Stimulated activated CD8-positive, alpha-beta memory T cell treated with anti-CD3 and anti-CD28 coated beads, Interleukin-2, amount 100 ng/mL, for 1 hour (primary cell): Measurements from ENCODE around the gene PSAP.

Source experiments
- DNase-seq, 2 donors: peaks; one replicate each; pipeline ENCODE4 v3.0.0-alpha.2; 2020; ENCODE audit warnings: low read depth in 2 of 2

Gene PSAP

DNA sequence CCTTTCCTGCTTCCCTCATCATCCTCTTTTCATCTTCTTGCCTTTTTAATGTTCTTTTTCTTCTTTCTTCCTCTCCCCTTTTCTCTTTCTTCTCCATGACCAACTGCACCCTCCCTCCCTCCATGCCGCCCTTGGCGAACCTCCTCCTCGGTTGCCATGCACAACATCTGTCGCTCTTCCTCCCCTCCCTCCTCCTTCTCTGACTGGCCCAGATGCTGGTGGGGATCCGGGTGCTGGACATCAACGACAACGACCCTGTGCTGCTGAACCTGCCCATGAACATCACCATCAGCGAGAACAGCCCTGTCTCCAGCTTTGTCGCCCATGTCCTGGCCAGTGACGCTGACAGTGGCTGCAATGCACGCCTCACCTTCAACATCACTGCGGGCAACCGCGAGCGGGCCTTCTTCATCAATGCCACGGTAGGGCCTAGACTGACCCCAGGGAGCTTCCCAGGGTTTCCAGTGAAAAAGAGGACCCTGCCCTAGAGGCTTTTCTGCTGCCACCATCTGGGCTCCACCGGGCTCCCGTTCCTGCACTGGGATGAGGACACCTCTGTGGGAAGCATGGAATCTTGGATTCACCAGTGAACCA is 66.3 kb downstream of the PSAP start:
- DNase-seq, result no peak

DNA sequence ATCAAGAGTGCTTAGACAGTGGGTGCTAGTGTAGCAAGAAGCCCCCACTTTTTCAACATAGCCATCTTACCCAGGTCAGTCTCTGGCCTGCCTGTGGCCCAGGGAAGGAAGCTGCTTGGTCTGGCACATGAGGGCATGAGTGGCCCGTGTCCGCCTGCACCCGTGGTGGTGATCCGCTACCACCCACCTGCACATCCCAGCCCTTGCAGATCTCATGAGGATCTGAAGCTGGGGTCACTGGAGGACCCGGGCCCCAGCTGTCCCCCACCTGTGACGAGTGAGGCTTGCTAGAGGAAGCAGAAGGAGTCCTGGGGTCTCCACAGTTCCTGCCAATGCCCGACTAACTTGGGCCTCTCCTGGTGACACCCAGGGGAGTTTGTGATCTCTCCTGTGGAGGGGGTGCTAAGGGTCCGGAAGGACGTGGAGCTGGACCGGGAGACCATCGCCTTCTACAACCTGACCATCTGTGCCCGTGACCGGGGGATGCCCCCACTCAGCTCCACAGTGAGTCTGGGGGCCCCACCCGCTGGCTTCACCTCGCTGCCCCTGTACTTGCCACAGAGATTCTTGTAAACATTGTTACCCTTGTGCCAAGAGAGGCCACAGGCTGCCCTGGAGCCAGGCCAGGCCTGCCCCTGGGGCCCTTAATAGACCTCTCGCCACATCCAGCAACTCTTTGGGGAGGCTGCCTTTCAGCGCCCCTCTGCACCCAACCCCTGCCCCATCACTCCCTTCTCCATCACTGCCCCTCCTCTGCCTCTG is 67.0 kb downstream of the PSAP start:
- DNase-seq, result no peak

DNA sequence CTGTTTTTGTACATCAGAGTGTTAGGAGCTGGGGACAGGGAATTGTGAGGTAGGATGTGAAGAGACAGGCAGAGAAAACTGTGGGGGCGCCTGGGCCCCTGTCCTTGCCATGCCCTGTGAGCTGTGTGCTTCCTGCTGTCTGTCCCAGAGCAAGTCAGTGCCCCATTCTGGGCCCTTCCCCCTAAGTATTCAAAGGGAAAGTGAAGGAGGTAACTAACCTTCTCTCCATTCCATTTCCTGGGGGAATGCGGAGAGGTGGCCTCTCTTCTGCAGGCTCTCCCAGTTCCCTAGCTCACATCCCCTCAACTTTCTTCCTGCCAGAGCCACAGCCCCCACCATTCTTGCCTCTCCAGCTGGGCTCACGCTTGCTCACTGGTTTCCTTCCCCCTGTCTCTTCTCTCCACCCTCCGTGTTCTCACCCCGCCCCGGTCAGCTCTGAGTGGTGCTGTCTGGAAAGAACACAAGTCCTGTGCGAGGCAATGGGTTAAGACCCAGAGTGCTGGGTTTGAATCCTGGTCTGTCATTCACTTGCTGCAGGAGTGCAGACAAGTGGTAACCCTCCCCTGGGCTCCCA is 68.0 kb downstream of the PSAP start:
- DNase-seq, result no peak

DNA sequence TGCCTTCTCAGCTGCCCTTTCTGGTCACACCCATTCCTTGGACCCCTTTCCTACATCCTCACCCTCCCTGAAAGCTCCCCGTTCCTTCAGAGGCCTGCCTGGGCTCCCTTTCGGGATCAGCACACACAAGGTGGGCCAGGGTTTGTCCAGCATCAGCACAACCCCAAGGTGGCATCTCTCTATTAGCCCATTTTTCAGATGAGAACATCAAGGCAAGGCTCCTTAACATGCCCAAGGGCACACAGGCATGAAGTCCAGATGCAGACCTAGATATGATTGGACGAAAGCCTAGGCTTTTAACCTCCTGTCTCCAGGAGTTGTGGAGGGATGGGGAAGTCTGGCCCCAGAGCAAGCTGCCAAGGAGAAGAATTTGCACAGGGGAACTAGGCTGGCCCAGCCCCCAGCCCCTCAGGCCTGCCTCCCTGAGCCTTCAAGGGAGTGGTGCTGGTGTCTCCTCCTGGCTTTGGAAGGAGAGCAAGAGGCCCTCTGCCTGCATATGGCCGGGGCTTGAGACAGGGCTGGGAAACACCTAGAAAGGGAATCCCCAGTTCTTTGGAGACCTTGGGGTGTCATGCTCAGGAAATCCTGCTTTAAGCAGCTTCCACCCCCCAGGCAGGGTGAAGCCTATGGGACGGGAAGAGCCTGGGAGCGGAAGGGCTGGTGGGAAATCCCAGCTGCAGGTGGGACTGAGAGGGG is 68.7 kb downstream of the PSAP start:
- no peak for DNase-seq

DNA sequence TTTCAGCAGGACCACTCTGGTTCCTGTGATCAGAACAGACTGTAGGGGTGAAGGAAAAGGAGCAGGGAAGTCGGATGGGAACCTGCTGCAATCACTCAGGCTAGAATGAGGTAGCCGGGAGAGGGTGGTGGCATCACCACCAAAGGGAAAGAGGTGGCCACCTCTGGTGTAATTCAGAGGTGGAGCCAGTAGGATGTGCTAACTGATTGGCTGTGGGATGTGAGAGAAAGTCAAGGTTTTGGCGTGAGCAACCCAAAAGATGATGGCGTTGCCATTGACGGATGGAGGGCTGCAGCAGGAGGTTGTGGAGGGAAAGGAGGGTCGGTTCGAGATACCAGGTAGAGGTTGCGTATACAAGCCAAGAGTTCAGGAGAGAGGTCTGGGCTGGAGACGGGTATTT is 70.3 kb downstream of the PSAP start:
- no peak for DNase-seq

DNA sequence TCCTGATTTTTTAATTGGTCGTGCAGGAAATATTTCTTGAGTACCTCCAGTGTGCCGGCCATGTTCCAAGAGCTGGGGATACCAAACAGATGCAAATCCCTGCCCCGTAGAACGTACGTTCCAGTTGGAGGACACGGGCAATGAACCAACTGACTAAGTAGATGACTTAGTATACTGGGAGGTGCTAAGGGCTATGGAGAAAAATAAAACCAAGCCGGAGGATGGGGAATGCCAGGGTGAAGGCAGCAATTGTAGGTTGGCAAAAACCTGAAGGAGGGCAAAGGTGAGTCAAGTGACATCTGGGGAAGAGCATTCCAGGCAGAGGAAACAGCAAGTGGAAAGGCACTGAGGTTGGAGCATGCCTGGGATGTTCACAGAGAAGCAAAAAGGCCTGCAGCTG is 70.9 kb downstream of the PSAP start:
- no peak for DNase-seq

DNA sequence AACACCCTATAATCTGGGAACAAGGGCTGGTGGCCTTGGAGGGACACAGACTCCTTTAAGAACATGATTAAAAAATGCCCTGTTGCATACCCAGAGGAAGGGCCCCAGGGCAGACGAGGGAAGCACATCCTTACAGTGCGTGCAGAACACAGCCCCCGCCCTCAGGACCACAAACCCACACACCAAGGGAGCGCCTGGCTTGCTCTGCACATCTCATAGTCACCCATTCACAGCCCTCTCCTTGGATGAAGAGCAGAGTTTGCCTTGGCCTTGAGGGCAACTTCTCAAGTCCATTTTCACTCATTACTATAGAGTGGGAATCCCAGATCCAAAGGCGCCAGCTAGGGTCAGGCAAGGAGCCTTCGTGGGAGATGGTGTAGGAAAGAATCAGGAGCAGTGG is 71.4 kb downstream of the PSAP start:
- DNase-seq, result no peak

DNA sequence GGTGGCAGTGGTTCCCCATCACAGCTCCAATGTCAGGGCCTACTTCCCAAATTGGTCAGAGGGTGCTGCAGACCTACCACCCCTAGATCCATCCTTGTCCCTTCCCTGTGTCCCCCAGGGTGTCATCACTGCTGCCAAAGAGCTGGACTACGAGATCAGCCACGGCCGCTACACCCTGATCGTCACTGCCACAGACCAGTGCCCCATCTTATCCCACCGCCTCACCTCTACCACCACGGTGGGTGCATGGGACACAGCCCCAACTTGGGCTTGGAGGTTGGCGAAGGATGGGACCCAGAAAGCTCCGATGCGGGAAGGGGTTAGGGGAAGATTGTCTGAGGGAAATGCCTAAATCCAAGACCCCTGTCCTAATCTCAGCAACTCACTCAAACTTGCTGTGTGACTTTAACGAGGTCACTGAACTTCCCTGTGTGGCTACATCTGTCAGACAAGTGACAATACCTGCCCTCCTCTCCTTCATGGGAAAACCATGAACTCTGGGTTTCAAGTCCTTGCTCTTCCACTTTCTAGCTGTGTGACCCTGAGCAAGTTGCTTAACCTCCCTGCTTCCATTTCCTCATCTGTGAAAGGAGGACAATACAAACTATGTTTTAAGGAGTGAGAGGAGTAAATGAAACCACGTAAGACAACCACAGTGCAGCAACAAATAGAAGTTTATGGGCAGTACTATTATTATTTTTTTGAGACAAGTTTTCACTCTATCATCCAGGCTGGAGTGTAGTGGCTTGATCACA is 72.8 kb downstream of the PSAP start:
- DNase-seq, result no peak

DNA sequence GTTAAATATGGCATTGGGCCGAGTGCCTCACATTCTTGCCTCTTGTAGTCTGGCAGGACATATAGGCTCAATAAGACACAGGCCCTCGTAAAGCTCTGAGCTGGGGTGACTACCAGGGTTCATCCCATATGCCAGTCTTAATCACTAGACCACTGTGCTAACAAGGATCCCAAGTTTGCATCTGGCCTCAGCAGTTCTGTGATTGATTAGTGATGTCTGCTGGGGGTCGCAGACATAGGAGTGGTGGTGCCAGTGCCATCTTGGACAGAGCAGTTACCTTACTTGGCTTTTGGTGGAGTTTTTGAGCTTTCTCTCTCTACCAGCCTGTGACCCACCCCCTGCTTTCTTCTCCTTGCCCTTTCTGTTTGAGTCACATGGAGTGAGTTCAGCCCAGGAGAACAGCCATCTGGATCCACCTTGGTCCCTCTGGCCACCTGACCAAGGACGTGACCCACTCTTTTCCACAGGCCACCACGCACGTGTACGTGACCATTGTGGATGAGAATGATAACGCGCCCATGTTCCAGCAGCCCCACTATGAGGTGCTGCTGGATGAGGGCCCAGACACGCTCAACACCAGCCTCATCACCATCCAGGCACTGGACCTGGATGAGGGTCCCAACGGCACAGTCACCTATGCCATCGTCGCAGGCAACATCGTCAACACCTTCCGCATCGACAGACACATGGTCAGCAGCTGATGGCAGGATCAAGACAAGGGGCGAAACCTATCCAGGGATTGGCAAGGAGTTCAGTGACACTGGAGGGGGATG is 73.7 kb downstream of the PSAP start:
- no peak for DNase-seq

DNA sequence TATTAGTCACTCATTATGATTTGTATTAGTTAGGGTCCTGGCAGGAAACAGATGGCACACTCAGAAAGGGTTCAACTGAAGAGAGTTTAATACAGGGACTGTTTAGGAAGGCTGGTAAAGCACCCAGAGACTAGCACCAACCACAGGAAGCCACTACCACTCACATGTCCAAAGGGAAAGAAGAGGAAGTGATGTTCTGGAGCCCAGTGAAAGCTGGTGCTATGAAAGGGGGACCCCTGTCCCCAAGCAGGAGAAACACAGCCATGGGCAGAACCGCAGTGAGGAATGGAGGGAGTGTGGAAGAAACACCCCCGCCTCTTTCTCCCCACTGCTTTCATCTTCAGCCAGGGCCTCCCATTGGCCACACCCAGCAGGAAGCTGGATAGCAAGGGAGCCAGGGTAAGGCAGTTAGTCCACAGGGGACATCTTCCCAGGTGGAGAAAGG is 74.5 kb downstream of the PSAP start:
- no peak for DNase-seq

DNA sequence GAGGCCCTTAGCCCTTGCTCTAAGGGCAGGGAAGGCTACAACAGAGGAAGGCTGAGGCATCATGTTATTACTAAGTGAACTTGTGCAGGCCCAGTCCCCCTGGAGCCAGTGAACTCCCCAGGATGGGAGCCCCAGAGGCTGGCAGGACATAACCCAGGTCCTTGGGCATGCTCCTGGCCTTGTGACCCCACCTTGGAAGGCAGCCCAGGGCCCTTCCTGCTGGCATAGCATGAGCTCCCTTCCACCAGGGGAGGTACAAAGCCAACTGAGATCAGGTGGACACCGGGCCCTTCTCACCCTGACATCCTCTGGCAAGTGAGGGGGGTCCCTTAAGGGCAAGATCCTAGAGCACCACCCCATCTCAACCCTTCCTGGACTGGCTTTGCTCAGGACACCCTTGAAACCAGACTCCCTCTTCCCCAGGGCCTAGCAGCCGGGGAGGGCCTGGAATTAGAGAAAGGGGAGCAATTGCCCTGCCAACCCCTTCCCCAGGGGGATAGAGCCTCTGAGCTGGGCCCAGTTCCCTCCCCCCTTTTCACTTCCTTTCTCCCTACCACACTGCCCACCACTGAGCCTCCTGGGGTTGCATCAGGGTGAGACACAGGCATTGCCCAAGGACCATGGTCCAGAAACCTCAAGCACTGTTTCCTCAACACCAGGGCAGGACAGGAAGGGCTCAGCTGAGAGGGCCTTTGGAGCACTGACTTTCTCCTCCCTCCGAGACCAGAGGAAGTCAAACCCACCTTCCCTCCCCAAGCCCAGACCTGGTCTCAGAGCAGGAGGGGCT is 75.9 kb downstream of the PSAP start:
- DNase-seq, result no peak

DNA sequence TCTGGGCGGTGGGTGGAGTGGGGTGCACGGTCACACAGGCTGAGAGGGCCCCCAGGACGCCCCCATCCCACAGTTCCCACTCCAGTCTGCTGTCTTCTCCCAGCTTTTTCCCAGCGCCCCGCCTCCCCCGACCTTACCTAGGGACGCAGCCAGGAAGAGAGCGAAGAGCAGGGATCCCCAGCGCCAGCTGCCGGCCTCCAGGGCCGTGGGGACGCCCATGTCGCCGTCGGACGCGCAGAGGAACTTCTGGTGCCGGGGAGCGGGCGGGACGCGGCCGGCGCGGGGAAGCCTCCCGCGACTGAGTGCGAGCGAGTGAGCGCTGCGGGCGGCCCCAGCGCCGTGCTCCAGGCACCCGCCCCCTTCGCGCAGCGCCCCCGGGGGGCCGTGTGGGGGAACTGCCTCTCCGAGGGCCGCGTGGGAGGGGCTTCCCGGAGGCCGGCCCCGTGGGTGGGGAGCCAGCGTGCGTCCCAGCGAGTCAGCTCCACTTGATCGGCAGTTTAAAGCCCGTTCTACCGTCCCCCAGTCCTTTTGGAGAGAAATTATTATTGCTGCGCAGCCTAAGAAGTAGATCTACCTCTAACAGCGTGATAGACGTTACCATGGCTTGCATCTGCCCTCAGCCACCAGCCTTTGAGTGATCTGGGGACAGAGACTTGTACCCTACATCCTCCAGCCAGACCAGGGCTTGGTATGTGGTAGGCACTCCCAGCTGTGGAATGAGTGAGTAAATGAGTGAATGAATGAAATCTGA is 77.7 kb downstream of the PSAP start, which contains the start of gene VSIR:
Gene VSIR (minus strand): TSS at position 300 of the 751 bp plus-strand sequence. CDS start 81 bp downstream, at position 219.
- peak; percentile 89 to 90 for DNase-seq

DNA sequence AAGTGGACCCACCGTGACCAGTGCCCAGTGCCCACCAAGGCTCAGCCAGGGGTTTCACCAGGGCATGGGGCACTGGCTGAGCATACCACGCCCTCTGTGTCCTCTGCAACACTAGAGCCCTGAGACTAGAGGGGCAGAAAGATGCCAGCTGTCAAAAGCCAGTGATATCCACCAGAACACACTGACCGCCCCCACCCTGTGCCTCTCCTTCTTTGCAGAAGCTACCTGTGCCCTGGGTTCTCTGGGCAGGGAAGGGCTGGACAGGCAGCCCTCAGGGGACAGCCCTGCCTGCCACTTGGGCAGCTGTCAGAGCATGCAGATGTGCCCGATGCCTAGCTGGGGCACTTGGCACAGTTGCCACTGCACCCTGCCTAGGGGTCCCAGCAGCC is 78.2 kb downstream of the PSAP start:
- no peak for DNase-seq

DNA sequence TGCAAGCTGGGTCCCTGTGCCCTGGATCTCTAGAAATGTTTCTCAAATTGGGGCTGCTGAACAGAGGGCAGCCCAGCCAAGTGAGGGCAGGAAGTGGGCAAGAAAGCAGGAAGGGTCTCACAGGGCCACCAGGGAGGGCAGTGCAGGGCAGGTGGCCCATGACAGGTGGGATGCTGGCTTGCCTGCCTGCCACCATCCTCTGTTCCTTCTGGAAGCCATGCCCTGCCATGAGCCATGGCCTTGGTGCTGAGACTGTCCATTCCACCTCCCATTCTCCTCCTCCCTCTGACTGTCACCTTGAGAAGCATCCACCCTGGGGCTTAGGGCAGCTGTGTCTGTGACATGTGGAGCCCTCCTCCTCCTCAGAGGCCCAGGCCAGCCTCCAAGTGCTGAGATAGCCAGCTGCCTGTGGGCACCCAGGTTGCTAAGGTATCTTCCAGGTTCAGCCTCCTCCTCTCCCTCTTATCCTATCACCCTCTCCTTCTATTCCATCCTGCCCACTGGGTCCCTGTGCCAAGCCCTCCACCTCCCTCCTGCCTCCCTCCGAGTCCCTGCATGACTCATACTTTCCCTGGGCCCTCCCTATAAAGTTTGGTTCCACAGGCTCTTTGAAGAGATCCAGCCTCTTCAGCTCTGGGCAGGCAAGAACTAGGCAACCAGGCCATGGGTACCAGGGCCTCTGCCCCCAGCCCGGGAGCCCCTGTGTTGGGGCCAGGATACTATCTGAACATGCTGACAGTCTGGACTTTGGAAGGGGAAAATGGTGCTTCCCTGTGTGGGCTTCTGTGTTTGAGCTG is 79.0 kb downstream of the PSAP start:
- DNase-seq, result peak in 1 of 2 donors; percentile 42

DNA sequence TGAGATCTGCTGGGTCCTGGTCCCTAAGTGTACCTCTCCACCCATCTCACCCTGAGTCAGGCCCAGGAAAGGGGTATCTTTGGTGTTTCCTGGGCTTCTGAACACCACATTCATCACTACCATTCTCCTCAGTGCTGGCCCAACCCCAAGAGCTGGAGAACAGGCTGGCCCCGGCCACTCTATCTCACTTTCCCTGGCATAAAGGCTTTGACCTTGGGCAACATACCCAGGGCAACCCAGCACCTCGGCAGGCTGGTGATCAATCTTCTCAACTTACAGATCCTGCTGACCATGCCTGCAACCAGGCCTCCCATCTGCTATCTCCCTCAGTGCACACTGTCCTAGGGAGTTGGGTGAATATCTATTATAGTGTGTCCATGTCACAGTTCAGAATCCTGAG is 79.8 kb downstream of the PSAP start:
- DNase-seq, result no peak

DNA sequence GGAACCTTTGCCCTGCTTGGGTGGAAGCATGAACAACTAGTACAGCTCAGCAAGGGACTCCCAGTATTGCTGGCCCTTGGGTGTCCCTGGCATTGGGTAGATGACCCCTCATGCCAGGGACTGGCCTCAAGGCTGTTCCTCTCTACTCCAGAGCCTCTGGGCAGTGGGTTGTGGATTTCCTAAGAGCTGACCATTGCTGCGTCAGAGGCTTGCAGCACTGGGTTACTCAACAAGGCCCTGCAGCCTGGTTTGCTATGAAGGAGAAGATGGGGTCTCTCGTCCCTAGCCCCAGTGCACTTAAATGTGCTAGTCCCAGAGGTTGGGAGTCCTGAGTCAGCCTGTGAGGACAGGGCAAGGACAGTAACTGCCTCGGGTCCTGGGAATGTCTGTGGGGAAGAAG is 80.3 kb downstream of the PSAP start:
- no peak for DNase-seq

DNA sequence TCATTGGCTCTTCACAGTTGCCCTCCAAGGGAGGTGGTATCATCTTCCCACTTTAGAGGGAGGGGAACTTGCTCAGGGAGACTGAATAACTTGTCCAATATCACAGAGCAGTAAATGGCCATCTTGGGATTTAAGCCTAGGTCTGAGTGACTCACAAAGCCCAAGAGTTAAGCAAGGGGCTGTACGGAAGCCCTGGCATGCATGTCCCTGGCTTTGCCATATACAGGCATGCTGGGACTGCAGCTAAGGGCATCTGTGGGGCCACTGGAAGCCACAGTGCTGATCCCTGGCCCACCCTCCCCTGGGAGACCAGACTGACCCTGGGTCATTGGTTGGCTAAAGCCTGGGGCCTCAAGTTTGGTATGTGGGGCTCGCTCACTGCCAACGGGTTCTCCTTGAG is 80.8 kb downstream of the PSAP start:
- DNase-seq, result no peak

DNA sequence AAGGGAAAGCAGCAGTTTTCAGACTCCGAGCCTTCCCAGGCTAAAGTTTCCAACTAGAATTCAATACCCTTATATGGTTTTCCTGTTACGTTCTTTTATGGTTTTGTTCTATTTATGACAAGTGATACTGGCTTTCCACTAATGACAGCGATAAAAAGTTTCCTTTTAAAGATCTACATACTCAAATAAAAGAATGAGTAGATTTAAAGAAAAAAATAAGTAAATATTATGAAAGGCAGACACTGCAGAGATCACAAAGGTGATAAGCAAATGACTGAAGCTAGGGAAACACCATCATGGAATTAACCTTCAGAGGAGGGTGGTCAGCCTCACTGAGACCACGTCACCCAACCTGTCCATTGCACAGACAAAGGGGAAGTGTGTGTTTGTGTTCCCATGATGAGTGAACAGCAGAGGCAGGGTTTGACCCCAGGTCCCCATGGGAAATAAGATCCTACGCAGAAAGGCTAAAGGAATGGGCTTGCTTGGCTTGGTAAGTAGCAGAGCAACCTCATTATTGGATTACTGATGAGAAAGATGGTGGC is 81.7 kb downstream of the PSAP start:
- no peak for DNase-seq
